NK-92 treated with Interleukin-12 subunit alpha and Interleukin-12 subunit beta, amount 100 ng/mL, for 24 hours (cell line): ENCODE results near the gene SCNN1A.

Experiments
- DNase-seq: peaks from one replicate; lab custom pipeline; 2025; lab: John Stamatoyannopoulos, UW

SCNN1A gene

DNA sequence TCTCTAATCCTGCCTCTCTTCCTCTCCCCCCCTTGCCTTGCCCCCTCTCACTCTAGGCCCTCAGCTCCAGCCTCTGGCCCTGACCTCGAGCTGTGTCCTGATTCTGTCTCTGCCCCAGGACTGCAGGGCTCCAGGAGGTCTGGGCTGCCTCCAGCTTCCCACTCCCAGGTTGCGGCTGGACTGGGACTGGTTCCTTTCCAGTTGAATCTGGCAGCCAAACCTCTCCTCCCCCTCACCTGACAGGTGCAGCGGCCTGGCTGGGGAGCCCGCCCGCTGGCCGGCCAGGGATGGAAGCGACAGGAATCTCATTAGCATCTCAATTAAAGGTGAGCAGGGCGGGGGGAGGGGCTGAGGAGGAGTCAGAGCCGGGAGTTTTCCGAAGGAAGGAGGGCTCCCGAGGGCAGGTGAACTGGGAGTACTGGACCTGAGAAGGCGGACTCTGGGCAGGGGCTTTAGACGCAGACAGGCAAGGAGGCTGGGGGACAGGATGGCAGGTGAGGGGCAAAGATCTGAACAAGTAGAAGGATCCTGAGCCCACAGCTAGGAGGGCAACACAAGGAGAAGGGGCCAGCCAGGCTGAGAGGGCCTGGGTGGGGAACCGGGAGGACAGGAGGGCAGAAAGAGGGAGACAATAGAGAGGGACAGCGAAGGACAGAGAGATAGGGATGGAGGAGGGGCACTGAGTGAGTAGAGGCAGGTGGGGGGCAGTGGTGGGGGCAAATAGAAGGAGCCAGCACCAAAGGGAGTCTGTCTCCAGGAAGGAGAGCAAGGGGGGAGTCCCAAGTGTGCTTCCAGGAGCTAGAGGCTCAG lies at the start of gene SCNN1A:
Gene SCNN1A (minus strand): TSS at position 295 of the 810 bp plus-strand sequence. CDS start 780 bp downstream, outside the sequence.
- DNase-seq, result no peak

DNA sequence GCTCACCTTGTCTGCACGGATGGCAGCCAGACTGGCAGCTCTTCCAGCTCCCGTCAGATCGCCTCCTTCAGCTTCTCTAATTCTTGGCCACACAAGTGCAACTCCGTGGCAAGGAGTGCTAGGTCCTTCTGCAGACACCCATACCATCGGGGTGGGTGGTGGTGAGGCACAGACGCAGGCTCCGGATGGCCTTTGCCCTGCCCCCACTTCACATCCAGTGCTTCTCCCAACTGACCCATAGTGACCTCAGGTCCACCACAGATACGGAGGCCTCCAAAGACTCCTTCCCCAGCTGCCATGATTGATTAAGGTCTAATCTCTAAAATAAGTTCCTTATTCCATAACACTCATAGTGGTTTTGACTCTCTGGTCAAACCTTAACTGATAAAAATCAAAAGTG lies 49.5 kb upstream of the SCNN1A start:
- DNase-seq, result no peak

DNA sequence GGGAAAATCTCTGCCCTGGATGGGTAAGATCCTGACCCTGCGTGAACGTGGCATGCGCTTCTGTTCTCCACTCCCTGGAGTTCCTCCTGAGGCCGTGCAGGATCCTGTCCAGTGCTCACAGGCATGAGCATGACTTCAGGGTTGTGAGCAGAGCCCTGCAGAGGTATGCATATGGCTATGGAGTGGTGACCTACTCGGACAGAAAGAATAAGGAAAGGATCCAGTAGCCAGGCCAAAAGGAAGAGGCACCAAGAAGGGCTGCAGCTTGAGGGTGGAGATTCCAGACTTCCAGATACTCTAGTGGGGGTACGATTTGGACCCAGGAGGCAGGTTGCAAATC lies 48.6 kb upstream of the SCNN1A start:
- DNase-seq, result no peak

DNA sequence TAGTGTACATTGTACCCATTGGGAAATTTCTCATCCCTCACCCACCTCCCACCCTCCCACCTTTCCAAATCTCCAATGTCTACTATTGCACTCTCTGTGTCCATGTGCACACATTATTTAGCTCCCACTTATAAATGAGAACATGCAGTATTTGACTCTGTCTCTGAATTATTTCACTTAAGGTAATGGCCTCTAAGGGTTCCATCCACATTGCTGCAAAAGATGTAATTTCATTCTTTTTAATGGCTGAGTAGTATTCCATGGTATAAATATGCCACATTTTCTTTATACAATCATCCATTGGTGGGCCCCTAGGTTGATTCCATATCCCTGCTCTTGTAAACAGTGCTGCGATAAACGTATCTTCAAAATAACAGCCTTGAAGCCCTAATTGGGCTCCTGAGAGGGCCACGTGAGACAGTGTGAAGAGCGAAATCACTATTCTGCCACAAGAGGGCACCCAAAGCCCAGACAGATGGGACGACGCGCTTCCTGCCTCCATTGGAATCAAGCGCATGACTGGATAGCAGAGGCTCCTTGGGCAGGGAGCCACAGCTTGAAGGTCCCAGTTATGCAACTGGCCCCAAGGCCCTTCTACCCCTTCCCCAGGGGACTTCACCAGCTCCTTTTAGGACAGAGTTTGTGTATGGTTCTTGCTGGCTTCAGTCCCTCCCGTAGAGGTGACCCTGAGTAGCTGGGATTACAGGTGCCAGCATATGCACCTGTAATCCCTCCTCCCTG lies 48.1 kb upstream of the SCNN1A start:
- peak; percentile 9 for DNase-seq

DNA sequence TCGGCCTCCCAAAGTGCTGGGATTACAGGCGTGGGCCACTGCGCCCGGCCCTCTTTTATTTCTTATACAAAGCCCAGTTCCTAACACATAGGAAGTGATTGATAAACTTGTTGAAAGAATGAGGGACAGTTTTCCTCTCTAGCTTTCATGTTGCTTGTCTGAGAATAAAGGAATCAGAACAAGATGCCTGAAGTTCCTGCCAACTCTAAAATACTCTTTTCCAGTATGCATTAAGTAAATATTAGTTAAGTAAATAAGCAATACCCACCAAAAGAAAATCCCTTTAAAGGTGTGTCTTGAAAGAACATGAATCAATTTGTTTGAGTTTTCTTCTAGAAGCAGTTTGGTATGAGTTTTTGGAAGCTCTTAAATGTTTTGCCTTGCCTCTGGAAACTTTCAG lies 45.0 kb upstream of the SCNN1A start:
- DNase-seq, result no peak

DNA sequence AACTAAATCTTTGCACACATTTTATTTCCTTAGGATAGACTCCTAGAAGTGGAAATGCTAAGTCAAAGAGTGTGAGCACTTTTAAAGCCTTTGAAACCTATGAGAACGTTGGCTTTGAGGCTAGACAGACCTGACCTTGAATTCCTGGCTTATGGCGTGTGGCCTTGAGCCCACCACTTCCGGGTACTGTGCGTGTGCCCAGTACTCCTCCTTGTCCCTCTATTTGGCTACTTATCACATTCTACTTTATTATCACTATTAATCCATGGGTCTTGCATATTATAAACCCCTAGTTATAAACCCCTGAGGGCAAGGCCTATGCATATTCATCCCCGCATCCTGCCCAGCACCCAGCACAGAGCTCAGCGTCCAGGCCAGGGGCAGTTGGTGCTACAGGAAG lies 43.4 kb upstream of the SCNN1A start:
- DNase-seq, result no peak

DNA sequence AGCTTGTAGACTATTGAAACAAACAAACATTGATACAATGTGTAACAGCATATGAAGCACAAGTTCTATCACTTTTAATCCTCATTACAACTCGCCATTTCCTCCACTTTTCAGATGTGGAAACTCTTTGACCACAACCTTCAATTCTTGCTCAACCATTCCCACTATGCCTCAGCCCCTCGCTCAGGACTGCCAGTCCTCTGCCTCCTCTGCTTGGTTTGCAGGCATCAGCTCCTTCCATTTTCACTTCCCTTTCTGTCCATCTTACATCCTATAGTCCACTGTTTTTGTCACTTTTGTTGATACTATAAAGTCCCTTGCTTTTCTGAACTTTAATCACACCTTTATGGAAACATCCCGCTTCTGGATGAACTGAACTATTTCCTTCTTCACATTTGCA lies 41.2 kb upstream of the SCNN1A start:
- DNase-seq, result no peak

DNA sequence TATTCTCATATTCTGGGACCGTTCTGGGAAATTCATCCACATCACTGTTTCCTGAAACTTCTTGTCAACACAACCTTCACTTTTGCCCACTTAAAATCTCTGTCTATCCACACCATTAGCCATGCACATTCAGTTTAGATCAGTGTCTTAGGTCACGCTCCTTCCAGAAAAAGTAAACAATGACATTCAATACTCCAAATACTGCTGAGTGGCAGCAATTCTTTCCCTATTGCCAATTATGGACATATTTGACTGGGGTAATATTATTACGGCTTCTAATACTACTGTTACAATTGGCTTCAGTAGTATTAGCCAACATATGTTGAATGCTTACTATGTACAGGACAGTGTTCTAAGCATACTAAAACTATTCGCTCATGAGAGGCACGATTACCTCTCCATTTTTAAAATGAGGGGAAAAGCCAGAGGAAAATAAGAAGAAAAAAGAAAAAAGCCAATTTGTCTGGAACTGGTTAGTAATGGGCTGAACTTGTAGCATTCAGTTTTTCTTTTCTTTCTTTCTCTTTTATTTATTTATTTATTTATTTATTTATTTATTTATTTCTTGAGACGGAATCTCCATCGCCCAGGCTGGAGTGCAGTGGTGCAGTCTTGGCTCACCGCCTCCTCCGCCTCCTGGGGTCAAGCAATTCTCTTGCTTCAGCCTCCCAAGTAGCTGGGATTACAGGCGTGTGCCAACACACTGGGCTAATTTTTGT lies 32.0 kb upstream of the SCNN1A start:
- DNase-seq, result no peak

DNA sequence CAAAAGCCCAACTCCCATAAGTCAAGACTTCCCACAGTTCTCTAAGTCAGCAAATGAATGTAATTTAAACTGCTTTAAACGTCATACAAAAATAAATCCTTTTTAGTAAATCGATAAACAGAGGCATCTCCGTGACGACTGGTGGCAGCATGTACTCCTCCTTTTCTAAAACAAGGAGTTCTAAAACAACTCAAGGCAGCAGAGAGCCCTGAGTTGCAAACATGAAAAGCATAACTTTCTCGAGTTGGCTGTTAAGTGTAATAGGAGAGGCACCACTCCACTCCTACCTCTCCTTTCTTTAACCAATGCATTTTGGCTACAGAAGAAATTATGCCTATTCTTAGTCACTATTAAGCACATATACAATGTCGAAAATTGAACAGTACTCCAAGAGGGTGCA lies 30.6 kb upstream of the SCNN1A start:
- no peak for DNase-seq

DNA sequence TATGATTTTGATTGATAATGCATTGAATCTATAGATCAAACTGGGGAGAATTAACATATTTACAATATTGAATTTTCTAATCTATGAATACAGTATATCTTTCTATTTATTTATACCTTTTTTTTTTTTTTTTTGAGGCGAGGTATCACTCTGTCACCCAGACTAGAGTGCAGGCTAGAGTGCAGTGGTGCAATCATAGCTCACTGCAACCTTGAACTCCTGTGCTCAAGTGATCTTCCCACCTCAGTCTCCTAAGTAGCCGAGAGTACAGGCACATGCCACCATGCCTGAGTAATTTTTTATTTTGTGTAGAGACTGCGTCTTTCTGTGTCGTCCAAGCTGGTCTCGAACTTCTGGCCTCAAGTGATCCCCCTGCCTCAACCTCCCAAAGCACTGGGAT lies 29.0 kb upstream of the SCNN1A start:
- DNase-seq, result no peak

DNA sequence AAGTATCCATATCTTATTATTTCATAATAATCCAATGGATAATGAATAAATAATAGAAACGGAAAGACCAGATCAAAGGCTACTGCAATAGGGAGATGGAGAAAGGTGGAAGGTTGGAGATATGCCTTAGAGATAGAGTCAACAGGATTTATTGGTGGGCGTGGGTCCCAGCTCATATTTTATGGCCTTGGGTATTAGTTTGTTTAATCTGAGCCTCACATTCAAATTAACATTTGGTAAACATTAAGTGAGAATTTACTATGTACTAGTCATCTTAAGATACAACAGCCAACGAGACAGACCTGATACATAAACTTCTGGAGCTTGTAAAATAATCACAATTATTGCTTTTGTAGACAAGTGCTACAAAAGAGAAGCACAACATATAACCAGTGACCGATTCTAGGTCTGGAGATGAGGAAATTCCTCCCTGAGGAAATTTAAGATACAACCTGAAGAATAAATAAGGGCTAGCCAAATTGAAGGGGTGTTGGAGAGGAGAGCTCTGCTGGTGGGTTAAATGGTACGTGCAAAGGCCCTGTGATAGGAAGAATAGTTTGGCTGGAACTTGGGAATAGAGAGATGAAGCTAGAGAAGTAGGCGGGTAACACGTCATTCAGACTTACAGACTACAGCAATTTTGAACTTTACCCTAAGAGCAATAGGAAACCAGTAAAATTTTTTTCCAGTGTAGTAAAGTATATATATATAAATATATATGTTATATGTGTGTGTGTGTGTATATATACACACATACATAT lies 24.7 kb upstream of the SCNN1A start:
- DNase-seq, result no peak

DNA sequence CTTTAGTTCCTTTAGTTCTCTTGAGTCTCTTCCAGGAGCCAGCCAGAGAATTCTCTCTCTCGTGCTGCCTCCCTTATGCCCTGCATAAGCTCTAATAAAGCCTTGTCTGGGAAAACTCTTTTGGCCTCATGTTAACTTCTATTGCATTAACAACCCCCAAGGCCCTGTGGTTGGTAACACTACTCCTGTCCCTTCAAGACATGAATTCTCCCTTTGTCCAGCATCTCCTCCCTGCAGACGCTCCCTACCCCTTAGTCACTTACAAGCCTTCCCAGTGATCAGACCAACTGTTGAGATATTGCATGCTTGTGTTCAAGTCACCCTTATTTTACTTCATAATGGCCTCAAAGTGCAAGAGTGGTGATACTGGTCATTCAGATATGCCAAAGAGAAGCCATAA lies 20.7 kb upstream of the SCNN1A start:
- DNase-seq, result no peak

DNA sequence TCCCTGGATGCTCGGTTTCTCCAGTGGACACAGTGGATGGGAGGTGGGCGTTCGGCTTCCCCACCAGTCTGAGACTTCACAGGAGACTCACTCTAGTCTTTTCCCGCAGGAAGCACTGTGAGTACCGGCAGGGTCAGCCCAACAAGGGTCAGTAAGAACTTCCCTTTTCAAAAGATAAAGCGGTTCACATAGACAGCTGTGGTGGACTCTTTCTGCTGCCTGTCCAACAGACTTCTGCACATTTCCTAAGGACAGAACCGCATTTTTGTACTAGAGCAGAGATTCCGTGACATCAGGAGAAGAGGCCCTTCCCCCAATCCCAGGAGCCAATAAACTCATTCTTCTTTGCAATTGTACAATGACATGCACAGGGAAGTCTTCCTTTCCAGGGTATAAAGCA lies 19.0 kb upstream of the SCNN1A start:
- no peak for DNase-seq

DNA sequence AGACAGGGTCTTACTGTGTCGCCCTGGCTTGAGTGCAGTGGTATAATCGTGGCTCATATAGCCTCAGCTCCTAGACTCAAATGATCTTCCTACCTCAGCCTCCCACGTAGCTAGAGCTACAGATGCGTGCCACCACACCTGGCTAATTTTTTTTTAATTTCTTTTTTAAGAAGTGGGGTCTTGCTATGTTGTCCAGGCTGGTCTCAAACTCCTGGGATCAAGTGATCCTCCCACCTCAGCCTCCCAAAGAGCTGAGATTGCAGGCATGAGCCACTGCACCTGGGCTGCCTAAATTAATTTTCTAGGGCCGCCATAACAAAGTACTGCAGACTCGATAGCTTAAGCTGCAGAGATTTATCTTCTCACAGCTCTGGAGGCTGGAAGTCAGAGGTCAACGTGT lies 17.7 kb upstream of the SCNN1A start:
- DNase-seq, result no peak

DNA sequence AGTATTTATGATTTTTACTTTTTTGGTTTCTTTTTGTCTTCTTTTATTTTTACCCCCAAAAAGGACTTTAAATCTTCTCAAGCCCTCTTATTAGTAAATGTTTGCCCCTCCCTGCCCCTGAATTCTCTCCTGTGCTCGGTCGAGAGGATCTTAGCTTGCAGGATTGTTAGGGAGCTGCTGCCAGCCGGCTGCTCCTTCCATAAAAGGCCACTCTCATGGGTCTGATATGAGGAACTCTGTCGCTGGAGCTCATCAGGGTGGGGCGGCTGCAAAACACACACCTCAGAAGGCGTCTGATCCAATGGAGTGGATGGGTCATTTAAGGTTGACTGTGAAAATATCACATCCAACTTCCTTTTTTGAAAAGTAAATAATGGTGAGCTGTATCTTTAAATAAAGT lies 17.1 kb upstream of the SCNN1A start:
- no peak for DNase-seq

DNA sequence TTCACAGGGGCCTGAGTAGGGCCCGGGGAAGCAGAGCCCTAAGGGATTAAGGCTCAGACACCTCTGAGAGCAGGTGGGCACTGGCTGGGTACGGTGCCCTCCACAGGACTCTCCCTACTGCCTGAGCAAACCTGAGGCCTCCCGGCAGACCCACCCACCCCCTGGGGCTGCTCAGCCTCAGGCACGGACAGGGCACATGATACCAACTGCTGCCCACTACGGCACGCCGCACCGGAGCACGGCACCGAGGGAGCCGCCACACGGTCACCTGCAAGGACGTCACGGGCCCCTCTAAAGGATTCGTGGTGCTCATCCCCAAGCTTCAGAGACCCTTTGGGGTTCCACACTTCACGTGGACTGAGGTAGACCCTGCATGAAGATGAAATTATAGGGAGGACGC lies 15.7 kb upstream of the SCNN1A start:
- DNase-seq, result no peak

DNA sequence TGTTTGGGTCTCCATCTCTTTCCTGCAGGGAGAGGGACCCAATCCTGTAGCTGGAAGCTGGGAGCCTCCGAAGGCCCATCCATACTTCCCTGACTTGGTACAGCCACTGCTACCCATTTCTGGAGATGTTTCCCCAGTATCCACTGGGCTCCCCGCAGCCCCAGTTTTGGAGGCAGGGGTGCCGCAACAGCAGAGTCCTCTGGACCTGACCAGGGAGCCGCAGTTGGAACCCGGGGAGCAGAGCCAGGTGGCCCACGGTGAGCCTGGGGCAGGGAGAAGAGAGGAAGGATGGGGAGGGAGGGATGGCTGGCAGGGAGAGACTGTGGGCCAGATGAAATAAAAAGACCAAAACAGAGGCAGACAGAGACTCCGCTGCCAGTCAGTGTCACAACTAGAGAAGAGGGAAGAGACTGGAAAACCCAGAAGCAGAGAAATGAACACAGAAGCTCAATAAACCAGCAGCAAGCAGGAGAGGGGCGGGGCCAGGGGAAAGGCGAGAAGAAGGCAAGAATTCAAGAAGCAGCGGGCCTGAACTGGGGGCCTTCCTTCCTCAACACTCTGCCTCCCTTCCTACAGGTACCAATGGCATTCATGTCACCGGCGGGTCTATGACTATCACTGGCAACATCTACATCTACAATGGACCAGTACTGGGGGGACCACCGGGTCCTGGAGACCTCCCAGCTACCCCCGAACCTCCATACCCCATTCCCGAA lies 14.9 kb upstream of the SCNN1A start:
- no peak for DNase-seq

DNA sequence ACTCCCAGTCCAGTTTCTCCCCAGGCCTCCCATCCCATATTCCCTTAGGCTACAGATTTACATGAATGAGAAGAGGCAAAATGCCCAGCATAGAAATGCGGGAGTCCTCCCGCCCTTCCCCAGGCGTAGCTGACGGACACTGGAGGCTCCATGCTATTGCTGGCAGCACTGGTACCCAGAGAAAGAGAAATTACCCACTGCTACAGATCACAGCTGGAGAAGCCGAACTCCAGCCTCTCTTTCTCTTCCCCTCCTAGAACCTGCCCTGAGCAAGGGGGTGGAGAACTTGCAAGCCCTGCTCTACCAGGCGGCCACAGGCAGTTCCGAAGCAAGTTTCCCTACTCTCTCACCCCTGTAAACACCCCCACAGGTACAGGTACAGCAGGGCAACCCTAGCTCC lies 12.2 kb upstream of the SCNN1A start:
- no peak for DNase-seq

DNA sequence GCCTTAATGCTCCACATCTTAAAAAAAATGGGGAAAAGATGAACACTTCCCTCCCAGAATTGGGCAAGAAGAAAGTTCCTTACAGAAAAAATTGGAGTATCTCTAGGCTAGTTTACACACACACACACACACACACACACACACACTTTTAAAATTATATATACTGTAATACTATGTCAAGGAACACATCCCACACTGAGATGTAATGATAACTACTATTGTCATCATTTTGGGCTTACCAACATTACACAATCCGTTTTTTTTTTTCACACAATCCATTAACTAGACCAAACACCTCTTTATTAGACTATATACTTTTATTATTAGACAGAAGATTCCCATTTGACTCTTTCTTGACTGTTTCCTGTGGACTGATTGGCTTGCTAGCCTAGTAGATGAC lies 11.1 kb upstream of the SCNN1A start:
- no peak for DNase-seq

DNA sequence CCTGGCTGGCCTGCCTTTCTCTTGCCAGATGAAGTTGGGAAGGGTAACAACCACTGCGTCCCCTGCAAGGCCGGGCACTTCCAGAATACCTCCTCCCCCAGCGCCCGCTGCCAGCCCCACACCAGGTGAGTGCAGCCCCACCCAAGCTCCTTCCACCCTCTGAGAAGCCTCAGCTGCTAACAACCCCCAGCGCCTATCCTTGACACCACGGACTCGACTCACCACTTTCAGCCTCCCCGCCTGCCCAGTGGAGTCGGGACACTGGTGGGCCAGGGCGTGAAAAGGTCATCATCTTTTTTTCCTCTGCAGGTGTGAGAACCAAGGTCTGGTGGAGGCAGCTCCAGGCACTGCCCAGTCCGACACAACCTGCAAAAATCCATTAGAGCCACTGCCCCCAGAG lies 10.7 kb upstream of the SCNN1A start:
- no peak for DNase-seq
